CD14-positive monocyte (primary cell): ENCODE results near the gene HOXB8. TPM values are rescaled to one million over a fixed set of nuclear protein-coding genes. Genes with fewer than 3 reads are reported as not detected.

Source experiments
- DNase-seq, 3 donors: peaks; one replicate each; pipeline ENCODE4 v3.0.0-alpha.2; 2011 to 2022
- H2AFZ ChIP-seq: 2 replicates; pipeline ENCODE4 v1.6.0; 2012; ENCODE audit warnings: mild to moderate bottlenecking, low read depth, low read length, inconsistent platforms; ENCODE audit not compliant: insufficient read depth, poor library complexity, severe bottlenecking
- H3K27ac ChIP-seq, 2 donors: 1 replicate in 1 of 2; 2 replicates in 1 of 2; pipeline ENCODE4 v1.5.1; 2012 to 2013; ENCODE audit warnings: low read length in 2 of 2, control low read depth in 1 of 2, inconsistent platforms in 1 of 2, low read depth in 1 of 2, mild to moderate bottlenecking in 1 of 2
- H3K27me3 ChIP-seq, 2 donors: one replicate each; pipeline versions ENCODE4 v1.6.0 to v1.6.1; 2011 to 2013; ENCODE audit warnings: low read length in 2 of 2; ENCODE audit not compliant: control insufficient read depth in 2 of 2, insufficient read depth in 2 of 2
- H3K36me3 ChIP-seq, 2 donors: replicated peaks in 1 of 2; 1 replicate in 1 of 2; 2 replicates in 1 of 2; pipeline versions ENCODE4 v1.5.1 to v1.6.1; 2012 to 2013; ENCODE audit warnings: low read length in 2 of 2, control low read depth in 1 of 2, inconsistent platforms in 1 of 2, mild to moderate bottlenecking in 1 of 2; ENCODE audit not compliant: insufficient read depth in 2 of 2, control insufficient read depth in 1 of 2
- H3K4me1 ChIP-seq, 2 donors: 1 replicate in 1 of 2; 2 replicates in 1 of 2; pipeline versions ENCODE4 v1.5.1 to v1.6.1; 2012 to 2013; ENCODE audit warnings: low read length in 2 of 2, control low read depth in 1 of 2, inconsistent platforms in 1 of 2, mild to moderate bottlenecking in 1 of 2, moderate library complexity in 1 of 2; ENCODE audit not compliant: insufficient read depth in 2 of 2, control insufficient read depth in 1 of 2
- H3K4me2 ChIP-seq: replicated peaks from 2 replicates; pipeline ENCODE3; 2012; ENCODE audit warnings: low read length, moderate library complexity, mild to moderate bottlenecking; ENCODE audit not compliant: poor library complexity, severe bottlenecking; ENCODE audit errors: extremely low read depth
- H3K4me3 ChIP-seq, 3 experiments: fragments of 200-600 bp in 1 of 3; sonication (generic) in 1 of 3; replicated peaks in 1 of 3; 1 replicate in 2 of 3; 2 replicates in 1 of 3; pipeline ENCODE4 v1.5.1; 2011 to 2013; ENCODE audit warnings: low read length in 3 of 3, mild to moderate bottlenecking in 3 of 3, control low read depth in 2 of 3, low read depth in 2 of 3, inconsistent platforms in 1 of 3, moderate library complexity in 1 of 3
- H3K79me2 ChIP-seq: 2 replicates; pipeline ENCODE4 v1.6.0; 2012; ENCODE audit warnings: mild to moderate bottlenecking, control low read depth, inconsistent platforms, low read length, moderate library complexity; ENCODE audit not compliant: insufficient read depth
- H3K9ac ChIP-seq: 2 replicates; pipeline ENCODE4 v1.6.0; 2017; ENCODE audit warnings: low read length, mild to moderate bottlenecking; ENCODE audit not compliant: insufficient read depth, poor library complexity, severe bottlenecking
- H3K9me3 ChIP-seq, 2 donors: replicated peaks in 1 of 2; 1 replicate in 1 of 2; 2 replicates in 1 of 2; pipeline versions ENCODE4 v1.5.1 to v1.6.1; 2012 to 2013; ENCODE audit warnings: low read length in 2 of 2, control low read depth in 1 of 2; ENCODE audit not compliant: control insufficient read depth in 1 of 2, insufficient read depth in 1 of 2
- H4K20me1 ChIP-seq: 2 replicates; pipeline ENCODE4 v1.6.0; 2012; ENCODE audit warnings: mild to moderate bottlenecking, low read length, control low read depth, moderate library complexity; ENCODE audit not compliant: insufficient read depth
- H3K27ac Mint-ChIP-seq, 7 donors: one replicate each; pipeline ENCODE4 v1.8.0; 2020; ENCODE audit warnings: mild to moderate bottlenecking in 7 of 7, mixed read lengths in 7 of 7, moderate library complexity in 6 of 7, inconsistent platforms in 2 of 7
- H3K27me3 Mint-ChIP-seq, 3 donors: one replicate each; pipeline ENCODE4 v1.8.0; 2021 to 2022; ENCODE audit warnings: low read depth in 3 of 3, mild to moderate bottlenecking in 3 of 3, mixed read lengths in 3 of 3, moderate library complexity in 3 of 3, inconsistent platforms in 1 of 3
- H3K36me3 Mint-ChIP-seq, 2 donors: one replicate each; pipeline ENCODE4 v1.8.0; 2020; ENCODE audit warnings: mixed read lengths in 2 of 2, inconsistent platforms in 1 of 2, mild to moderate bottlenecking in 1 of 2
- H3K4me1 Mint-ChIP-seq: one replicate; pipeline ENCODE4 v1.8.0; 2020; ENCODE audit warnings: mild to moderate bottlenecking, mixed read lengths
- H3K4me3 Mint-ChIP-seq, 2 donors: one replicate each; pipeline ENCODE4 v1.8.0; 2020; ENCODE audit warnings: mild to moderate bottlenecking in 2 of 2, mixed read lengths in 2 of 2, moderate library complexity in 1 of 2
- H3K9me3 Mint-ChIP-seq, 7 donors: one replicate each; pipeline ENCODE4 v1.8.0; 2020 to 2022; ENCODE audit warnings: mixed read lengths in 7 of 7, mild to moderate bottlenecking in 6 of 7, moderate library complexity in 6 of 7, inconsistent platforms in 2 of 7
- CTCF ChIP-seq: fragments of 200-600 bp; IDR thresholded peaks from one replicate; pipeline ENCODE4 v1.8.0; 2022; ENCODE audit warnings: antibody characterized with exemption, mild to moderate bottlenecking
- WGBS: methylation state at CpG from one replicate; pipeline ENCODE4 v1.1.5; 2013; ENCODE audit warnings: missing lambda C conversion rate; ENCODE audit not compliant: insufficient coverage; 5-methylcytosine and 5-hydroxymethylcytosine counted together
- intact Hi-C, 2 donors: fragments of 100-400 bp; cut with micrococcal nuclease; formaldehyde crosslinking; loops; one replicate each; pipeline versions ENCODE4 v1.15.0 to v1.15.1; 2023
- polyA plus RNA-seq, 3 donors: library from polyadenylated mRNA; depleted of rRNA in 1 of 3; unstranded in 2 of 3; stranded (reverse) in 1 of 3; fragments of 300-500 nt in 2 of 3; fragments of >200 nt in 1 of 3; fragmentation: Illumina TruSeq in 2 of 3; gene quantifications; 1 replicate in 2 of 3; 2 replicates in 1 of 3; pipeline ENCODE4 v1.2.3, GENCODE V29; 2012 to 2021

Gene HOXB8
- polyA plus RNA-seq, 3 donors: not detected

DNA sequence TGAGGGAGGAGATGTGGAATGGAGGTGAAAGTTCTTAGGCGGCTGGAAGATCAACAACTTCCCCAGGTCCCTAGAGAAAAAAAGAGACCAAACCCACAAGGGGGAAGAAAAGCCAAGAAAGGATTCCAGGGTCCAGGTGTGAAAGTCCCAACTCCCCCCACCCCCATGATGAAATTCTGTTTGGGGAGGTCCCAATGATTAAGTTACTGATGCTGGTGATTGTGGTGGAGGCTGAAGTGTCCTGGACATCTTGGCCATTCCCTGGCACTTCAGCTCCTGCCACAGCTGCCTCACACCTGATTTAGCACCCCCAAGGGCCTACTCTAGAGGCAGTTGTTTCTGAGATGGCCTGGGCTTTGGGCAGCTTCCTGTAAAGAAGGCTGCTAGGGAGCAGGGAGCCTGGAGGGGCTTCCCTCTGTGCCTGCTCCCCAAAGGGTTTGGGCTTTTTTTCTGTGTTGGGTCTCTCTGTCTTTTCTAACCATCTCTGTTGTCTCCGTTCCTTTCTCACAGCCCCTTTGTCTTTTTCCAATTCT is 50.0 kb downstream of the HOXB8 start:
- no peak overlapping the region for H3K4me2 ChIP-seq
- H3K27ac Mint-ChIP-seq: no peak overlapping the region
- H3K4me1 Mint-ChIP-seq: peaks cover 10% of the 10 kb centered on the region
- no peak overlapping the region for H3K9ac ChIP-seq
- no CpG with 5 or more reads among the region's 2 CpGs for WGBS
- H3K27me3 Mint-ChIP-seq: peaks cover 25 to 30% (median 27%) of the 10 kb centered on the region in 3 donors
- no peaks in the 10 kb centered on the region for H3K79me2 ChIP-seq
- peaks cover 0 to 4% of the 10 kb centered on the region in 2 donors for H3K4me1 ChIP-seq
- H3K36me3 ChIP-seq: no peaks in the 10 kb centered on the region
- H3K36me3 Mint-ChIP-seq: peaks cover 2 to 8% of the 10 kb centered on the region in 2 donors
- DNase-seq: no peak
- peak overlapping the region in 1 of 2 donors; percentile 67 for H3K4me3 Mint-ChIP-seq
- no peaks in the 10 kb centered on the region for H3K9me3 ChIP-seq
- no peak overlapping the region for H3K4me3 ChIP-seq
- intact Hi-C loops: no loop called here
- TF ChIP-seq CTCF: no peak
- H2AFZ ChIP-seq: no peak overlapping the region
- no peak overlapping the region for H3K27ac ChIP-seq
- H4K20me1 ChIP-seq: no peaks in the 10 kb centered on the region
- peaks cover 0 to 8% (median 2%) of the 10 kb centered on the region in 7 donors for H3K9me3 Mint-ChIP-seq
- peaks cover 48 to 76% of the 10 kb centered on the region in 2 donors for H3K27me3 ChIP-seq

- no peak for TF ChIP-seq CTCF
- Histone ChIP-seq H3K9me3 (no peaks in the 10 kb centered on the region), H3K79me2 (no peaks in the 10 kb centered on the region), H3K9ac (no peak overlapping the region), H2AFZ (no peak overlapping the region), H3K27me3 (peaks cover 41 to 70% of the 10 kb centered on the region in 2 donors), H3K27ac (no peak overlapping the region), H3K36me3 (no peaks in the 10 kb centered on the region), H3K4me2 (no peak overlapping the region), H3K4me1 (peaks cover 0 to 4% of the 10 kb centered on the region in 2 donors), H4K20me1 (no peaks in the 10 kb centered on the region), H3K4me3 (no peak overlapping the region)
- Mint-ChIP-seq H3K27me3 (peaks cover 27 to 30% (median 29%) of the 10 kb centered on the region in 3 donors), H3K4me1 (peaks cover 10% of the 10 kb centered on the region), H3K36me3 (peaks cover 2 to 8% of the 10 kb centered on the region in 2 donors), H3K4me3 (peak overlapping the region in 1 of 2 donors; percentile 67), H3K9me3 (peaks cover 0 to 8% (median 2%) of the 10 kb centered on the region in 7 donors), H3K27ac (no peak overlapping the region)
- no peak for DNase-seq
- intact Hi-C loops: no loop called here
- WGBS: 29% methylated on average over 66 of the region's 73 CpGs
These were observed 50.7 kb downstream of the HOXB8 start for GRCh38 chr17:48564188-48565021.
